GM18502 (cell line): Measurements from ENCODE around the gene KCTD21.

ENCODE experiments used
- ATAC-seq: cut with Tn5 transposase; IDR thresholded peaks from one replicate; pipeline ENCODE4 v1.9.1; 2021; ENCODE audit warnings: mild to moderate bottlenecking; ENCODE audit not compliant: unreplicated experiment, poor library complexity

Gene KCTD21

DNA sequence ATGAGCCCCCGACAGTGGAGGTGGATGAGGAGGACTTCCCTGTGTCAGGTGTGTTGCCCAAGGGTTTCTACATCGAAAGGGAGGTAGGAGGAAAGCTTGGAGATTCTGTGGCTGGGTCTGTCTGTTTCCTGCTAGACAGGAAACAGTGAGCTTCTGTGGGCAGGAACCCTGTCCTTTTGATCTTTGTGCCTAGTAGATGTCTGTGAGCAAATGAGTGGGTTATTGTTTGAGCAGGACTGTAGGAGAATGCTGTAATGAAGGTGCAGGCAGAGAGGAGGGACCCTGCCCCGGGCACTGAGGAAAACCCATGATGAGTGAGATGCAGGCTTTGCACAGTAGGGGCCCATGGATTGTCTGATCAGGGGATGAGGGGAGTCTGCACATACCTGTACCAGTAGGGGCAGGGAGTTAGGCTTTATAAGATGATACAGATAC lies 14.3 kb upstream of the KCTD21 start:
- ATAC-seq = no peak

DNA sequence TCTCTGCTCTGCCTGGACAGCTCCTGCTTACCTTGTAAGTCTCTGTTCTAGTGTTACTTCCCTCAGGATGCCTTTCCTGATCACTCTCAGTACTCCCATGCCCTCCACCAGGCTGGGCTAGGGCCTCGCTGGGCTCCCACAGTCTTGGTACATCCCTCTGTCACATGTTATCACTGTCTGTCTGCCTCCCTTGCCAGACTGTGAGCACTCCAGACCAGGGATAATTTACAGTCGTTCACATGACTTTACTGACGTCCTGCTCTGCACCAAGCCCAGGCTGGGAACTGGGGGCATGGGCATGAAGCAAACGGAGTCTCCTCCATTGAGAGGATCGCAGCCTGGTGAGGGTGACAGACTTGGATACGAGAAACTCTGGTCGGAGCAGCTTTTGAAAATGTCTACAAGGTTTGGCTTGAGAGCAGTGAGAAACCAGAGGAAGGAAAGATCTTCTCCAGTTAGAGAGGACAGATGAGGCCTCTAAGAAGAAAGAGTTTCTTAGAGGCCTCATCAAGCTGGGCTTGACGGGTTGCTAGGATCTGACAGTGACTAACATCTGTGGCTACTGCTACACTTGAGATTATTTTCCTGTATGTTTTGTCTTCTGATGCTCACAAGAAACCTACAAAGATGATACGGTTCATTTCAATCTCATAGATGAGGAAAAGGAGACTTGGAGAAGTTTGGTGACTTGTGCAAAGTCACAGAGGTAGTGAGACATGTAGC lies 12.8 kb upstream of the KCTD21 start:
- no peak for ATAC-seq

DNA sequence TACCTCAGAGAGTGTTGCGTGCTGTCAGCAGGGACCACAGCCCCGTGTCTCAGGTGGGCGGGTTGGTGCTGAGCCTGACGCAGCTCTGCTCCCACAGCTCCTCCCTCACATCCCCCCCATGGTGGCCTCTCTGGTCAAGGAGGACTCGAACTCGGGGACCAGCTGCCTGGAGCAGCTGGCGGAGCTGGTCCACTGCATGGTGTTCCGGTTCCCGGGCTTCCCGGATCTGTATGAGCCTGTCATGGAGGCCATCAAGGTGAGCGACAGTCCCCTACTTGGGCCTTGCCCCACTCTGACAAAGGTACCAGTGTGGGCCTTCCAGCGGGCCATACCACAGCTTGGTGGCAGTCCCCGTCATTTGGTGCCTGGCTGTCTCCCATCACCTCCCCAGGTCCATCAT lies 12.1 kb upstream of the KCTD21 start:
- no peak for ATAC-seq

DNA sequence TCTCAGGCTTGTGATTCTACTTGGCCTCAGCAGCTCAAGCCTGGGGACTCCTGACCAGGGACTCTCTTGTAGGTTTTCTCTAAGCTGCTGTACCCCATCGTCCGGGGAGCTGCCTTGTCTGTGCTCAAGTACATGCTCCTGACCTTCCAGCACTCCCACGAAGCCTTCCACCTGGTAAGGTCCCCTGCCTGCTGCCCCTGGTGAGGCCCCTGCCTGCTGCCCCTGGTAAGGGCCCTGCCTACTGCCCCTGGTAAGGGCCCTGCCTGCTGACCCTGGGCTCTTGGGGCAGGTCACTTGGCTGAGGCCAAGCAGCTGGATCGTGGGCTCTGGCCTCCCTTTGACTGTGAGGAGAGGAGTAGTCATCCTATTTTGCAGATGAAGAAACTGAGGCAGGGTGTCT lies 11.6 kb upstream of the KCTD21 start:
- no peak for ATAC-seq

GRCh38 chr11:78199653-78200015 lies 11.2 kb upstream of the KCTD21 start:
- ATAC-seq = no peak

GRCh38 chr11:78199015-78199652 lies 10.7 kb upstream of the KCTD21 start:
- no peak for ATAC-seq

DNA sequence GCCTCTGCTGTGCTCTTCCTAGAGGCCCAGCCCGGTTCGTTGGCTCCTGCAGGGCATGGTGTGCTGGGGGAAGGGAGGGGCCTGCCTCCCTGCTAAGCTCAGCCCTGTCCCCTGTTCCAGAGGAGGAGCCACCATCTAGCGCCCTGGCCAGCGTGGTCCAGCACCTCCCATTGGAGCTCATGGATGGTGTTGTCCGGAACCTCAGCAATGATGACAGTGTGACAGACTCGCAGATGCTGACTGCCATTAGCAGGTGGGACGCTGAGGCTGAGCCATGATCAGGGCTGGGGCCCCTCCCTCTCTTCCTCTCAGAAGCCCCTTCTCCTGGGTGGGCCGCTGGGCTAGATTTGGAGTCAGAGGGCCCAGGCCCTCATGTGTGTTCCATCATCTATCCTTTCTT lies 9.4 kb upstream of the KCTD21 start:
- ATAC-seq = no peak

DNA sequence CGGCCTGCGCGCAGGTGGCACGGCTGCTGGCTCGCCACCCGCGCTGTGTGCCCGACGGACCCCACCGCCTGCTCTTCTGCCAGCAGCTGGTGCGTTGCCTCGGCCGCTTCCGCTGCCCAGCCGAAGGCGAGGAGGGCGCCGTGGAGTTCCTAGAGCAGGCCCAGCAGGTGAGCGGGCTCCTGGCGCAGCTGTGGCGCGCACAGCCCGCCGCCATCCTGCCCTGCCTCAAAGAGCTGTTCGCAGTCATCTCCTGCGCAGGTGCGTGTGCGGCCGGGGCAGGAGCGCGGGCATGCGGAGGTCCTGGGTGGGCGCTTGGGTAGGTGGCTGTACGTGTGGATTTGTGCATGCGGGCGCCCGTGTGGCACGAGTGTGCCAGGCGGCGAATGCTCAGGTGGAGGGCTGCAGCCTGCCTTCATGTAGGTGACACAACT lies 8.2 kb upstream of the KCTD21 start:
- ATAC-seq = no peak

DNA sequence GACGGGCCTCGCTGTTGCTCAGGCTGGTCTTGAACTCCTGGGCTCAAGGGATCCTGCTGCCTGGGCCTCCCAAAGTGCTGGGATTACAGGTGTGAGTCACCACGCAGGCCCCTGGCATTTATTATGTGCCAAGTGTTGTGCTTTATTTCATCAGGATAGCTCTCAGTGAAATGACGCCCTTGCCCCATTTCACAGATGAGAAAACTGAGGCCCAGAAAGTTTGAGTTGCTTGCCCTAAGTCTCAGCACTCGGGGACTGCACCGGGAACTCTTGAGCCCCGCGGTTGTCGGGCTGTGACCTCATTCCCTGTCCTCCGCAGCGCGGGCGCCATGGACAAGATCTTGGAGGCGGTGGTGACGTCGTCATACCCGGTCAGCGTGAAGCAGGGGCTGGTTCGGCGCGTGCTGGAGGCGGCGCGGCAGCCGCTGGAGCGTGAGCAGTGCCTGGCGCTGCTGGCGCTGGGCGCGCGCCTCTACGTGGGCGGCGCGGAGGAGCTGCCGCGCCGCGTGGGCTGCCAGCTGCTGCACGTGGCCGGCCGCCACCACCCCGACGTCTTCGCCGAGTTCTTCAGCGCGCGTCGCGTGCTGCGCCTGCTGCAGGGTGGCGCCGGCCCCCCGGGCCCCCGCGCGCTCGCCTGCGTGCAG lies 7.6 kb upstream of the KCTD21 start:
- ATAC-seq = no peak

DNA sequence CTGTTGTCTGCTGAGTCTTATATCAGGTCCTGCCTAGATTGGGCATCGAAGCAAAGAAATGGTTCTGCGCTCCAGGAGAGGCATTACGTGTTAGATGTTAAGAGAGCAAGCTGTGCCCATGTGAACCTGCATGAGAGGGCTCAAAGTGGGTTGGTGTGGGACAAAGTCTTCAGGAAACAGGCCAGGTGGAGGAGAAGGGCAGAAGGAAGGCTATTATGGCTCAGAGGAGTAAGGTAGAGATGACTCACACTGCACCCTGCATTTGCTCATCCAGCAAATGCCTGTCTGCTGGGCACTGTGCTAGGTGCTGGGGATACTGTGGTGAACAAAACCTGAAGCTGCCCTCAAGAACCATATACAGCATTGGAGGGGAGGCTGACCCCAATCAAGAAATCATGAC lies 6.1 kb upstream of the KCTD21 start:
- ATAC-seq = no peak

- no peak for ATAC-seq
These were observed 5.4 kb upstream of the KCTD21 start for GRCh38 chr11:78193806-78194205.

DNA sequence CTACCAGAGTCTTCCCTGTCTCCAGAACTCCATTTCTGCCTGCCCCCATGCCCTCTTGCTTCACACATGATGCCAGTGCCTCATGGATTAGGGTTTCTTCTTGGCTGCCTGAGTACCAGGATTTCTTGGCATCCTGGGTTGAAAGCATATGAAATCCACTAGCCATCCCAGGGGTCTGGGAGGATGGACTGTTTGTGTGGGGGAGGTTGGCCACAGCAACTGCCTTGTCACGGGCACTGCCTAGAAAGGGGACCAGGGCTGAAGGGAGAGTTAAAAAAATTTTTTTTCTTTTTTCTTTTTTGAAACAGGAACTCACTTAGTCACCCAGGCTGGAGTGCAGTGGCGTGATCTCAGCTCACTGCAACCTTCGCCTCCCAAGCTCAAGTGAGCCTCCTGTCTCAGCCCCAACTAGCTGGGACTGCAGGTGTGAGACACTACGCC lies 4.5 kb upstream of the KCTD21 start:
- ATAC-seq = no peak

- ATAC-seq = no peak
These were observed 3.8 kb upstream of the KCTD21 start for GRCh38 chr11:78192223-78192719.

- ATAC-seq = no peak
These were observed 2.6 kb upstream of the KCTD21 start for GRCh38 chr11:78190871-78191538.

GRCh38 chr11:78190374-78190773 lies 1.9 kb upstream of the KCTD21 start:
- no peak for ATAC-seq

- no peak for ATAC-seq
These were observed 1.4 kb upstream of the KCTD21 start for GRCh38 chr11:78189851-78190250.

GRCh38 chr11:78189174-78189724 lies 823 bp upstream of the KCTD21 start:
- ATAC-seq = no peak

DNA sequence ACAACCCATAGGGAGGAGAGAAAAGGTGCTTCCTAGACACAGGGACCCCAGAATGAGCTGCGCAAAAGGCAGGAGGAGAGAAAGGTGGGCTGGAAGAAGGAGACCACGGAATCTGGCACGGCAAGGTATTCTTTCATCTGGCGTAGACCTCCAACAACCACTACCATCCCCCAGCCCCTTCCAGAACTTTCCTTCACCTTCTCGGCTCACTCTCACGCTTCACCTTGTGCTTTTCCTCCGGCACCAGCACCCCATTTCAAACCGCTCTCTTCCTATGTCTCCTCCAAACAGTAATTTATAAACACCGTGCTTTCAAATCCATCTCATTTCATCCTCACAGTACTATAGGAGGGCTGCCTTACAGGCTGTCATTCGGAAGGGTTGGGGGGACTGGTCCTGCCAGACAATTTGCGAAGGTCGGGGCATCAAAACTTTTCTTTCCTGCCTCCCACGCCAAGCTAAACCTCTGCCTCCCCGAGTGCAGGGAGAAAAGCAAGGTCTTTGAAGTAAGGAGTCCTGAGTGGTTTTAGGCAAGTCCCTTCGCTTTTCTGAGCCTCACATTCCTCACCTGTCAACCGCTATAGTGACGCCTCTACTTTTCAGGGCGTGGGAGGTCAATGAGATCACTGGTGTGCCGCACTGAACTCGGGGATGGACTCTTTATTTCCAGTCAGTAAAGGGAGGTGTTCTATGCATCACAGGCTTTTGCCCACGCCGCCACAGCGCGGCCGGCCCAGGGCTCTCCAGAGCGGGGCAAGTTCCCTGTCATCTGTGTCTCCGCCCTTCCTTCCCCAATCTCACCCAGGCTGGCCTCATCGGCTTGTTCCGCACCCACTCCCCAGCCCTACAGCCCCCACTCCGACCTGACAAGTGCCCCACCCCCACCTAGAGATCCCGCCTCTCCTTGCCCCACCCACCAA lies 800 bp downstream of the KCTD21 start:
- ATAC-seq = peak; percentile 28

GRCh38 chr11:78181185-78181584 lies 7.2 kb downstream of the KCTD21 start:
- no peak for ATAC-seq

DNA sequence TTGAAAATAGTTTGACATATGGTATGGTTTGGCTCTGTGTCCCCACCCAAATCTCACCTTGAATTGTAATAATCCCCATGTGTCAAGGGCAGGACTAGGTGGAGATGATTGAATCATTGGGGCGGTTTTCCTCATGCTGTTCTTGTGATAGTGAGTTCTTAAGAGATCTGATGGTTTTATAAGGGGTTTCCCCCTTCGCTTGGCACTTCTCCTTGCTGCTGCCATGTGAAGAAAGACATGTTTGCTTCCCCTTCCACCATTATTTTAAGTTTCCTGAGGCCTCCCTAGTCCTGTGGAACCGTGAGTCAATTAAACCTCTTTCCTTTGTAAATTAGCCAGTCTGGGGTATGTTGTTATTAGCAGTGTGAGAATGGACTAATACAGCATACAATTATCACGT lies 7.7 kb downstream of the KCTD21 start:
- ATAC-seq = no peak
